Osteoblast (primary cell): Measurements from ENCODE around the gene CWH43. TPM values are rescaled to one million over a fixed set of nuclear protein-coding genes. Genes with fewer than 3 reads are reported as not detected.
"Not testable (repeated sequence)": the region's sequence is repeated elsewhere in the genome, so short reads cannot be mapped to it uniquely, and the experiment has no call there.

Experiments
- DNase-seq: peaks from one replicate; pipeline ENCODE4 v3.0.0; 2011; ENCODE audit warnings: low spot score, mixed read lengths; ENCODE audit not compliant: insufficient read length; ENCODE audit errors: missing footprints
- H2AFZ ChIP-seq: 2 replicates; pipeline ENCODE4 v1.6.0; 2011; ENCODE audit warnings: mild to moderate bottlenecking, low read length
- H3K27ac ChIP-seq: 2 replicates; pipeline ENCODE4 v1.5.1; 2011; ENCODE audit warnings: mild to moderate bottlenecking, low read depth, low read length, moderate library complexity
- H3K27me3 ChIP-seq: 2 replicates; pipeline ENCODE4 v1.6.0; 2012; ENCODE audit warnings: mild to moderate bottlenecking, control low read depth, inconsistent platforms, low read length, moderate library complexity; ENCODE audit not compliant: insufficient read depth
- H3K36me3 ChIP-seq: 2 replicates; pipeline ENCODE4 v1.5.1; 2011; ENCODE audit warnings: mild to moderate bottlenecking, low read length, control low read depth, moderate library complexity; ENCODE audit not compliant: insufficient read depth
- H3K4me1 ChIP-seq: 2 replicates; pipeline ENCODE4 v1.5.1; 2011; ENCODE audit warnings: mild to moderate bottlenecking, low read length, control low read depth, moderate library complexity; ENCODE audit not compliant: insufficient read depth
- H3K4me2 ChIP-seq: 2 replicates; pipeline ENCODE4 v1.6.0; 2011; ENCODE audit warnings: mild to moderate bottlenecking, low read length; ENCODE audit not compliant: insufficient read depth
- H3K4me3 ChIP-seq: fragments of 200-600 bp; sonication (generic); 3 replicates; pipeline ENCODE4 v1.5.1; 2012; ENCODE audit warnings: mild to moderate bottlenecking, low read length, inconsistent platforms; ENCODE audit not compliant: insufficient read depth
- H3K79me2 ChIP-seq: 2 replicates; pipeline ENCODE4 v1.6.0; 2012; ENCODE audit warnings: mild to moderate bottlenecking, low read length, control low read depth, inconsistent platforms; ENCODE audit not compliant: insufficient read depth
- H3K9me3 ChIP-seq: 2 replicates; pipeline ENCODE4 v1.5.1; 2011; ENCODE audit warnings: low read depth, low read length, control low read depth
- H4K20me1 ChIP-seq: 2 replicates; pipeline ENCODE4 v1.6.0; 2012; ENCODE audit warnings: mild to moderate bottlenecking, low read length, control low read depth; ENCODE audit not compliant: insufficient read depth
- total RNA-seq: library from RNA; depleted of rRNA; stranded (reverse); fragments of >200 nt; gene quantifications from 2 replicates; pipeline ENCODE4 v1.2.3, GENCODE V29; 2012
- TF ChIP-seq, protein P1 (sequence below): IDR thresholded peaks from 2 replicates; pipeline ENCODE4 v1.5.1; 2011; ENCODE audit warnings: mild to moderate bottlenecking, low read depth, low read length, moderate library complexity; ENCODE audit errors: extremely low read depth

Gene CWH43
- total RNA-seq, 1 donor: not detected

DNA sequence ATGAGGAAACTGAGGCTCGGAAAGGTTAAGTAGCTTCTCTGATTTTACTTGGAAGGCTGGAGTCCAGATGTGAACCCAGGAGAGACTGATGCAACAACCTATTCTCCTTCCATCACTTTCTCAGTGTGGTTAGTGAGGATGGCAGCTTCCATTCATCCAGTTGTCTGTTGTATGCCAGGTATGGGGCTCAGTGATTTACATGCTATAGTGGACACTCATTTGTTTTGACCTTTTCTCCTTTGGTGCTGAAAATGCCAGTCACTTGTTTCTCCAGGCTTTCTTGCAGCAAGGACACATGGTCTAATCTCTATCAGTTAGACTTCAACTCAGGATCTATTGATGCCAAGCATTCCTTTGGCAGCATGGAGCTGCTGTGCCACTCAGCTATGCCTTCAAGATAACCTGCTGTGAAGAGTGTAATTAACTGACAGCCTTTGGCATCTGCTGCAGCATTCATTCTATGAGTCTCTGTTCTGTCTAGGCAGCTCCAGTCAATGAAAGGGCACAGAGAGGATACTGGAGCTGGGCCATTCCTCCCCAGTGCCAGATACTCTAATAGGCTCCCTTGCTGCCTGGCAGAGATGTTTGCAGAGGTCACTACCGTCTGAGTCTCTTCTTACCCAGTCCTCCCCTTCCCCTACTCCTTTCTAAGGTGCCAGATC lies 11.0 kb upstream of the CWH43 start:
- H4K20me1 ChIP-seq: no peaks in the 10 kb centered on the region
- H3K4me3 ChIP-seq: no peak overlapping the region
- no peak overlapping the region for H2AFZ ChIP-seq
- H3K79me2 ChIP-seq: no peaks in the 10 kb centered on the region
- H3K27me3 ChIP-seq: peaks cover 10% of the 10 kb centered on the region
- no peak overlapping the region for H3K27ac ChIP-seq
- no peak overlapping the region for H3K4me2 ChIP-seq
- DNase-seq: no peak
- peaks cover 5% of the 10 kb centered on the region for H3K4me1 ChIP-seq
- H3K9me3 ChIP-seq: no peaks in the 10 kb centered on the region
- TF ChIP-seq, protein P1, sequence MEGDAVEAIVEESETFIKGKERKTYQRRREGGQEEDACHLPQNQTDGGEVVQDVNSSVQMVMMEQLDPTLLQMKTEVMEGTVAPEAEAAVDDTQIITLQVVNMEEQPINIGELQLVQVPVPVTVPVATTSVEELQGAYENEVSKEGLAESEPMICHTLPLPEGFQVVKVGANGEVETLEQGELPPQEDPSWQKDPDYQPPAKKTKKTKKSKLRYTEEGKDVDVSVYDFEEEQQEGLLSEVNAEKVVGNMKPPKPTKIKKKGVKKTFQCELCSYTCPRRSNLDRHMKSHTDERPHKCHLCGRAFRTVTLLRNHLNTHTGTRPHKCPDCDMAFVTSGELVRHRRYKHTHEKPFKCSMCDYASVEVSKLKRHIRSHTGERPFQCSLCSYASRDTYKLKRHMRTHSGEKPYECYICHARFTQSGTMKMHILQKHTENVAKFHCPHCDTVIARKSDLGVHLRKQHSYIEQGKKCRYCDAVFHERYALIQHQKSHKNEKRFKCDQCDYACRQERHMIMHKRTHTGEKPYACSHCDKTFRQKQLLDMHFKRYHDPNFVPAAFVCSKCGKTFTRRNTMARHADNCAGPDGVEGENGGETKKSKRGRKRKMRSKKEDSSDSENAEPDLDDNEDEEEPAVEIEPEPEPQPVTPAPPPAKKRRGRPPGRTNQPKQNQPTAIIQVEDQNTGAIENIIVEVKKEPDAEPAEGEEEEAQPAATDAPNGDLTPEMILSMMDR: no peak
- H3K36me3 ChIP-seq: no peaks in the 10 kb centered on the region

- H3K4me2 ChIP-seq: no peak overlapping the region
- H3K79me2 ChIP-seq: no peaks in the 10 kb centered on the region
- H3K27ac ChIP-seq: no peak overlapping the region
- TF ChIP-seq, protein P1: no peak
- no peaks in the 10 kb centered on the region for H3K36me3 ChIP-seq
- H3K27me3 ChIP-seq: peaks cover 10% of the 10 kb centered on the region
- H3K4me3 ChIP-seq: no peak overlapping the region
- H3K4me1 ChIP-seq: no peaks in the 10 kb centered on the region
- no peak for DNase-seq
- H4K20me1 ChIP-seq: no peaks in the 10 kb centered on the region
- no peaks in the 10 kb centered on the region for H3K9me3 ChIP-seq
- no peak overlapping the region for H2AFZ ChIP-seq
Measured at GRCh38 chr4:48976041-48976440, 10.0 kb upstream of the CWH43 start.

DNA sequence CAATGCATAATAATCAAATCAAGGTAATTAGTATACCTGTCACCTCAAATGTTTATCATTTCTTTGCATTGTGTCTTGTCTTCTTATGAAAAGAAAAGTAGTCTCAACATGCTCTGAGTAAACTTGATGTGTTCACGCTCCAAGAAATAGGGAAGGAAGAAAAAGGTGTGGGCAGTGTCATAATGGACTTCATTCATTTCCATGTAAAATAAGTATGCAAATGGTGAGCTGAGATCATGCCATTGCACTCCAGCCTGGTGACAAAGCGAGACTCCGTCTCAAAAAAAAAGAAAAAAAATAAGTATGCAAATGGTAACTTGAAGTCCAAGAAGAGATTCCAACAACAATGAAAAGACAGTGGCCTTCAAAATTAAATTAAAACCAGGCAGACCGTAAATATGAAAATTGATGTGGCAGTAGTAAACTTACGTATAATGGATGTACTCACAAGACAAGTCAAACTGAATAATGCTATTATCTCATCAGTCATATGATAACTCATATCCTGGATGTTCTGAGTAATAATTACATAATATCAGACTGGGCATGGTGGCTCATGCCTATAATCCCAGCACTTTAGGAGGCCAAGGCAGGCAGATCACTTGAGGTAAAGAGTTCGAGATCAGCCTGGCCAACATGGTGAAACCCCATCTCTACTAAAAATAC lies 6.0 kb upstream of the CWH43 start:
- Histone ChIP-seq H4K20me1 (no peaks in the 10 kb centered on the region), H3K4me3 (no peak overlapping the region), H3K36me3 (no peaks in the 10 kb centered on the region), H3K79me2 (no peaks in the 10 kb centered on the region), H3K4me1 (no peaks in the 10 kb centered on the region), H3K27me3 (peaks cover 19% of the 10 kb centered on the region), H3K9me3 (no peaks in the 10 kb centered on the region), H2AFZ (no peak overlapping the region), H3K4me2 (no peak overlapping the region), H3K27ac (no peak overlapping the region)
- no peak for DNase-seq
- TF ChIP-seq, protein P1: no peak

DNA sequence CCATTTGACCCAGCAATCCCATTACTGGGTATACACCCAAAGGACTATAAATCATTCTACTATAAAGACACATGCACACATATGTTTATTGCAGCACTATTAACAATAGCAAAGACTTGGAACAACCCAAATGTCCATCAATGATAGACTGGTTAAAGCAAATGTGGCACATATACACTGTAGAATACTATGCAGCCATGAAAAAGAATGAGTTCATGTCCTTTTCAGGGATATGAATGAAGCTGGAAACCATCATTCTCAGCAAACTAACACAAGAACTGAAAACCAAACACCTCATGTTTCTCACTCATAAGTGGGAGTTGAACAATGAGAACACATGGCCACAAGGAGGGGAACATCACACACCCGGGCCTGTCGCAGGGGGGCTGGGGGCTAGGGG lies 2.1 kb upstream of the CWH43 start:
- not testable (repeated sequence) for H4K20me1 ChIP-seq, H3K9me3 ChIP-seq, H3K27ac ChIP-seq, H3K4me2 ChIP-seq, H3K36me3 ChIP-seq, H3K4me1 ChIP-seq, H2AFZ ChIP-seq, H3K79me2 ChIP-seq, DNase-seq, H3K4me3 ChIP-seq
- peaks cover 34% of the 10 kb centered on the region for H3K27me3 ChIP-seq
